GM18870 (cell line): Measurements from ENCODE around the gene LYRM4.
"Not testable (repeated sequence)": the region's sequence is repeated elsewhere in the genome, so short reads cannot be mapped to it uniquely, and the experiment has no call there.

Experiments
- ATAC-seq: cut with Tn5 transposase; IDR thresholded peaks from one replicate; pipeline ENCODE4 v1.9.1; 2021; ENCODE audit warnings: moderate library complexity; ENCODE audit not compliant: unreplicated experiment

The LYRM4 gene

GRCh38 chr6:5125152-5126006 is 135.4 kb downstream of the LYRM4 start:
- no peak for ATAC-seq

- ATAC-seq = no peak
Measured at GRCh38 chr6:5124526-5124925, 136.2 kb downstream of the LYRM4 start.

- ATAC-seq = no peak
Measured at GRCh38 chr6:5123296-5124143, 137.2 kb downstream of the LYRM4 start.

GRCh38 chr6:5122504-5123112 is 138.1 kb downstream of the LYRM4 start:
- no peak for ATAC-seq

- ATAC-seq = no peak
Measured at GRCh38 chr6:5121956-5122355, 138.8 kb downstream of the LYRM4 start.

GRCh38 chr6:5121479-5121878 is 139.3 kb downstream of the LYRM4 start:
- no peak for ATAC-seq

GRCh38 chr6:5120543-5120942 is 140.2 kb downstream of the LYRM4 start:
- ATAC-seq = not testable (repeated sequence)

- no peak for ATAC-seq
Measured at GRCh38 chr6:5120011-5120410, 140.7 kb downstream of the LYRM4 start.

GRCh38 chr6:5119090-5119951 is 141.4 kb downstream of the LYRM4 start:
- ATAC-seq = no peak

- no peak for ATAC-seq
Measured at GRCh38 chr6:5116243-5116991, 144.3 kb downstream of the LYRM4 start.

GRCh38 chr6:5115168-5115567 is 145.6 kb downstream of the LYRM4 start:
- ATAC-seq = no peak

- no peak for ATAC-seq
Measured at GRCh38 chr6:5113096-5113495, 147.7 kb downstream of the LYRM4 start.

- no peak for ATAC-seq
Measured at GRCh38 chr6:5112066-5112799, 148.5 kb downstream of the LYRM4 start.

- no peak for ATAC-seq
Measured at GRCh38 chr6:5111626-5112025, 149.1 kb downstream of the LYRM4 start.

- no peak for ATAC-seq
Measured at GRCh38 chr6:5110246-5110645, 150.5 kb downstream of the LYRM4 start.

- ATAC-seq = no peak
Measured at GRCh38 chr6:5109436-5109835, 151.3 kb downstream of the LYRM4 start.

GRCh38 chr6:5108536-5109150 is 152.1 kb downstream of the LYRM4 start:
- no peak for ATAC-seq

- ATAC-seq = no peak
Measured at GRCh38 chr6:5108068-5108467, 152.7 kb downstream of the LYRM4 start.

GRCh38 chr6:5107341-5107740 is 153.4 kb downstream of the LYRM4 start:
- no peak for ATAC-seq
